Memory B cell (primary cell): Measurements from ENCODE around the gene BASP1.
"Not testable (repeated sequence)": the region's sequence is repeated elsewhere in the genome, so short reads cannot be mapped to it uniquely, and the experiment has no call there.

Experiments
- ATAC-seq: fragments of 150-1000 bp; cut with Tn5 transposase; 2 replicates; pipeline ENCODE4 v1.10.0; 2021; ENCODE audit warnings: low read depth, mild to moderate bottlenecking, moderate library complexity
- DNase-seq, 2 donors: peaks; one replicate each; pipeline ENCODE4 v3.0.0; 2022; ENCODE audit warnings: low spot score in 2 of 2
- H3K27ac Mint-ChIP-seq: one replicate; pipeline ENCODE4 v1.8.0; 2022; ENCODE audit warnings: mild to moderate bottlenecking, moderate library complexity, mixed read lengths
- H3K27me3 Mint-ChIP-seq: one replicate; pipeline ENCODE4 v1.8.0; 2022; ENCODE audit warnings: mixed read lengths
- H3K36me3 Mint-ChIP-seq: one replicate; pipeline ENCODE4 v1.8.0; 2022; ENCODE audit warnings: mild to moderate bottlenecking, mixed read lengths
- H3K4me1 Mint-ChIP-seq: one replicate; pipeline ENCODE4 v1.8.0; 2022; ENCODE audit warnings: mixed read lengths
- H3K4me3 Mint-ChIP-seq: one replicate; pipeline ENCODE4 v1.8.0; 2022; ENCODE audit warnings: mild to moderate bottlenecking, moderate library complexity, mixed read lengths
- H3K9me3 Mint-ChIP-seq: one replicate; pipeline ENCODE4 v1.8.0; 2022; ENCODE audit warnings: mixed read lengths

The BASP1 gene

DNA sequence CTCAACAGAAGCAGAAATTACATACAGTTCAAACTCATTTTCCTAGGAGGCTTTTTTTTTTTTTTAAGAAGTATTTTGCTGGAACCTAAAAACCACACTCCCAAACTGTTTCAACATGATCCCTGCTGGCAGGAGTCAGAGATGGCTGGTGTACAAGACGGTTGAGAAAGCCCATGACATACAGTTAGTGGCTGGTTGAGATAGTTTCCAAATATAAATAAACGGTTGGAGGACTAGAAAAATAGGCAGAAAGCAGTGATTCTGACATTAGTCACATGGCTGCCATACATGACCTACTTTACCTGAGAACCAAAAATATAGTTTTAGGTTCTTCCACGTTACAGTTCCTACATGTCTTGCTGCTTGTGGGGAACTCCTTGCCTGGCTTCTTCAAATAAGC is 31.7 kb upstream of the BASP1 start:
- Mint-ChIP-seq H3K27me3 (peaks cover 3% of the 10 kb centered on the region), H3K9me3 (no peaks in the 10 kb centered on the region), H3K27ac (no peak overlapping the region), H3K4me1 (peaks cover 7% of the 10 kb centered on the region), H3K4me3 (no peak overlapping the region), H3K36me3 (no peaks in the 10 kb centered on the region)
- ATAC-seq (no peak), DNase-seq (no peak)

DNA sequence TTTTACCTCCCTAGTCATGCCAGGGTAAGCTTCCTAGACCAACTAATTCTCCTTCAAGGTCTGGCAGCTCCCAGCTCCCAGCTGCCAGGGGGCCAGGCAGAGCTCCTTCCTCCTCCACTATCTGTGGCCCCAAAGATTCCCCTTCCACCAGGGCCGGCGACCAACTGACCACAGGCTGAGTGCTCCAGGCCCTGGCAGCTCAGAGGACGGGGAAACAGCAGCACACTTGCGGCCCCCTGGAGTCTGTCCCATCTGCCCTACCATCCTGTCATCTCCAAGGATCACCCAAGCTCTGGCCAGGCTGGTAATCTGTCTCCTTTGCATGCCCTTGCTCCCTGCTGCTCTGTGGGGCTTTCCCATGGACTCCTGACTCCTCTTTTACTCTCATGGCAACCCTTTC is 31.2 kb upstream of the BASP1 start:
- Mint-ChIP-seq H3K9me3 (no peaks in the 10 kb centered on the region), H3K27ac (no peak overlapping the region), H3K27me3 (peaks cover 3% of the 10 kb centered on the region), H3K36me3 (no peaks in the 10 kb centered on the region), H3K4me1 (peaks cover 7% of the 10 kb centered on the region), H3K4me3 (no peak overlapping the region)
- ATAC-seq (no peak), DNase-seq (no peak)

DNA sequence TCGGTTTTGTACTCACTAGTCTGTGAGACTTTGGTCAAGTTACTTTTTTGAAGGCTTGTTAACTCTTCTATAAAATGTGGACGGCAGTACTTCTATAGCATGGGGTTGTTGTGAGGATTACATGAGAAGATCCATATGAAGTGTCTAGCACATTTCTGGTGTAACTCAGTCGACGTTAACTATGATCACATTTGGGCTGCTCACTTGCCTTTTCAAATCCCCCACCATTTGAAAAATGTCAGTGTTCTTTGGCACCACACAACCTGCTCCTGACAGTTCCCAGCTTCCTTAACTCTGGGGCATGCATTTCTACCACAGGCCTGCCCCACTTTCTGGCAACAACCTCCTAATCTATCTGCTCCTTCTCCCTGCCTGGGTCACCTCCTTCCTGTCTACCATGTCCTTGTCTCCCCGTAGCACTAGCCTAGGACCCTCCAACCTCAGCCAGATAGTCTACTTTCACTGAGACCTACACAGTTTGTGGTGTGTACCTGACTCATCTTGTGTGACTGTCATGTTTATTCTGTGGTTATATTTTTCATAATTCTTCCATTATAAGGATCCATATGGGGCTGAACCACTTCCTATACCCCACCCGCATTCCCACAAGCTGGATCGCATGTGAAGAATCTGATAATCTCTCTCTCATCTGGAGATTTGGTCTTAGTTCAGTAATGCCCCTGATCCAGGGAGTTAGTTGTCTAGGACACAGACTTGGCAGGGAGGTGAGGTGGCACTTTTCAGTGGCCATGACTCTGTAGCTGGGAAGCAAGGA is 30.2 kb upstream of the BASP1 start:
- no peak overlapping the region for H3K27ac Mint-ChIP-seq
- no peaks in the 10 kb centered on the region for H3K36me3 Mint-ChIP-seq
- no peak for DNase-seq
- ATAC-seq, result no peak
- no peaks in the 10 kb centered on the region for H3K9me3 Mint-ChIP-seq
- peaks cover 3% of the 10 kb centered on the region for H3K27me3 Mint-ChIP-seq
- peaks cover 7% of the 10 kb centered on the region for H3K4me1 Mint-ChIP-seq
- no peak overlapping the region for H3K4me3 Mint-ChIP-seq

DNA sequence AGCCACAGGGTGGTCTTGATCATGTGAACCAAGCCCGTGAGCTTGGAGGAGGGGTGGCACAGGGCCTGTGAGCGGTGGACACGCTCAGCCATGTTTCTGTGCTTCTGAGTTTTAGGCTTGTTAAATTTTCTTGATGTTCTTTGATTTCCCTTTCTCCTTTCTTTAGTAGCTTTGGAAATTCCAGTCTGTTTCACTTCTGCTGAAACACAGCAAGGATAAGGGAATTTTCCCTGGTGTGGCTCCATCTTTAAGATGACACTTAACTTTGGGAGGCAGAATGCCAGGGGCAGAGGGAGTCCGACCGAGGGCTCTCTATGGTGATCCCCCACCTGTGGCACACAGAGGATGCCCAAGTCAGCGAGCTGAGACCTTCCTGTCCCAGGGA is 29.7 kb upstream of the BASP1 start:
- H3K9me3 Mint-ChIP-seq, result no peaks in the 10 kb centered on the region
- no peak for ATAC-seq
- DNase-seq, result no peak
- no peak overlapping the region for H3K27ac Mint-ChIP-seq
- no peak overlapping the region for H3K4me3 Mint-ChIP-seq
- peaks cover 7% of the 10 kb centered on the region for H3K4me1 Mint-ChIP-seq
- no peaks in the 10 kb centered on the region for H3K36me3 Mint-ChIP-seq
- H3K27me3 Mint-ChIP-seq, result peaks cover 3% of the 10 kb centered on the region

DNA sequence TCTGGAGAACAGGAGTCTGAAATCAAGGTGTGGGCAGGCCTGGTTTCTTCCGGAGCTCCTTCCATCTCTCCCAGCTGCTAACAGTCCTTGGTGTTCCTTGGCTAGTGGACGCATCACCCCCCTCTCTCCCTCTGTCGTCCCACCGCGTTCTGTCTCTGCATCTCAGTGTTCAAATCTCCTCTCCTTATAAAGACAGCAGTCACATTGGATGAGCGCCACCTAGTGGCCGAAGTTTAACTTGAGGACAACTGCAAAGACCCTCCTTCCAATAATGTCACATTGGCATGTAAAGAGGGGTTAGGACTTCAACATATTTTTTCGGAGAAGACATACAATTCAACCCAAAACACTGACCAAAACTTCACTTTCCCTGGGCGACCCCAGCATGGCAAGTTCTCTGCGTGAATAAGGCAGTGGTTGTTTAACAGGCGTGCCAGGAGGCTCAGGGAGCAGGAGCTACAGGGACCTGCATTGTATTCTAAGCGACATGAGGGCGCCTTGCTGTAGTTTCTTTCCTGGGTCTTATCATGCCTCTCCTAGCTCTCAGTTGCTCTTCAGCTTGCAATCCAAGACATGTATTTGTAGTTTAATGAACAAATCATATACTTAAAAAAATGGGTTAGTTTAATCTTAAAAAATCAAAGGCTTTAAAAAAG is 27.9 kb upstream of the BASP1 start:
- Mint-ChIP-seq H3K27ac (no peak overlapping the region), H3K27me3 (peaks cover 3% of the 10 kb centered on the region), H3K36me3 (no peaks in the 10 kb centered on the region), H3K4me1 (peaks cover 7% of the 10 kb centered on the region), H3K4me3 (no peak overlapping the region), H3K9me3 (no peaks in the 10 kb centered on the region)
- peak; percentile 55 to 66 for DNase-seq
- ATAC-seq, result peak; percentile 49

DNA sequence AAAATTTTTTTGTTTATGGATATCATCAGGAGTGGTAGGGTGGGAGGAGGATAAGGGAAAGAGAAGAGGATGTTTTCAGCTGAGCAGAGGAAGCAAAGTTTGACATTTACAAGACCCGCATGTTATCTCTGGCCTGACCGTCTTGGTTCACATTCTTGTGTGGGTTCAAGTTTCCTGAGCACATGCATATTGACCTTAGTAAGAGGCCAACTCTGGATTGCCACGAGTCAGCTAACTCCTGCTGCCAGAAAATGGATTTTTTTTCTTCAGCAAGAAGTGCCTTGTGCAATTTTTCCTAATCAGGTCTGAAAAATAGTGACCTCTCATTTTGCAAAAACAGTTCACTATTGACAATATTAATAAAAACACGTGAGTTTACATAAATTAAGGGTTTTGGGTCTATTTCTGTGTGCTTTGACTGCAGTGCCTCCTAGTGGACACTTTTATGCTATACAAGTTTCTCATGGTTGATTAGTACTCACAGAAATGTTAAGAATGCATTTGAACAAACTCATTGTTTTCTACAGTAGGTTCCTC is 27.1 kb upstream of the BASP1 start:
- DNase-seq, result peak in 1 of 2 donors; percentile 32
- ATAC-seq, result peak; percentile 54
- Mint-ChIP-seq H3K4me1 (peaks cover 7% of the 10 kb centered on the region), H3K27me3 (peaks cover 3% of the 10 kb centered on the region), H3K9me3 (no peaks in the 10 kb centered on the region), H3K27ac (no peak overlapping the region), H3K4me3 (no peak overlapping the region), H3K36me3 (no peaks in the 10 kb centered on the region)

DNA sequence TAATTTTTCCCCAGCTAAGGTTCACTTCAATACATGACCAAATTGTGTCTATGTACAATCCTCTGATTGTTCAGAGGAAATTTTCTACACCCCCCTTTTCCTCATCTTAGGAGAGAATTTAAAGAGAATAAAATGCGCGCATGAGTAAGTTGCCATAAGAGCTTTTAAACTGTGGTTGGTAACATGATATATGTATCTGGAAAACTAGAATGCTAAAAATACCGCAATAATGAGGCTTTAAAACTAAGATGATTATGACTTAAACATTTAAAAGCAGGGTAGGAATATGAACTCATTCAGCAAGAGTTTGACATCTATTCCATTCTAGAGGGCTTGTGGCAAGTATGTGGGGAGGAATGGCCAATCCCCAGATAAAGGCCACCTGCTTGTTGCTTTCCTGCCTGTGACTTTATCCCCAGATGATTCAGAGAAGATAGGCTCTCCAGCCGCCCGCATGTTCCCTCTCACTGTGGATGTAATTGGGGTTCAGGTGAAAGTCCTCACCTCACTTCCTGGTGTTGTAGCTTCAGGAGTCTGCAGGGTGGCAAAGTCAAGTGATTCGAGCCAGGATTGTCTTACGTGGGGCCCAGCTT is 26.5 kb upstream of the BASP1 start:
- Mint-ChIP-seq H3K4me3 (no peak overlapping the region), H3K4me1 (peaks cover 7% of the 10 kb centered on the region), H3K9me3 (no peaks in the 10 kb centered on the region), H3K36me3 (no peaks in the 10 kb centered on the region), H3K27me3 (peaks cover 3% of the 10 kb centered on the region), H3K27ac (no peak overlapping the region)
- DNase-seq, result no peak
- ATAC-seq, result no peak

DNA sequence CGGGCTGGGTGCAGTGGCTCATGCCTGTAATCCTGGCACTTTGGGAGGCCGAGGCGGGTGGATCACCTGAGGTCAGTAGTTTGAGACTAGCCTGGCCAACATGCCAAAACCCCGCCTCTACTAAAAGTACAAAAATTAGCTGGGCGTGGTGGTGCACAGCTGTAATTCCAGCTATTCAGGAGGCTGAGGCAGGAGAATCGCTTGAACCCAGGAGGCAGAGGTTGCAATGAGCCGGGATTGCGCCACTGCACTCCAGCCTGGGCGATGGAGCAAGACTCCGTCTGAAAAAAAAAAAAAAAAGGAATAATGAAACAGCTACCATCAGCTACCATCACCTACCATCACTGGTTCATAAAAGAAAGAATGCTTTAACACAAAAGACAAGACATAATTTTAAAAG is 25.9 kb upstream of the BASP1 start:
- H3K27ac Mint-ChIP-seq, ATAC-seq, H3K4me3 Mint-ChIP-seq, H3K27me3 Mint-ChIP-seq, H3K4me1 Mint-ChIP-seq, DNase-seq, H3K9me3 Mint-ChIP-seq, H3K36me3 Mint-ChIP-seq: not testable (repeated sequence)

DNA sequence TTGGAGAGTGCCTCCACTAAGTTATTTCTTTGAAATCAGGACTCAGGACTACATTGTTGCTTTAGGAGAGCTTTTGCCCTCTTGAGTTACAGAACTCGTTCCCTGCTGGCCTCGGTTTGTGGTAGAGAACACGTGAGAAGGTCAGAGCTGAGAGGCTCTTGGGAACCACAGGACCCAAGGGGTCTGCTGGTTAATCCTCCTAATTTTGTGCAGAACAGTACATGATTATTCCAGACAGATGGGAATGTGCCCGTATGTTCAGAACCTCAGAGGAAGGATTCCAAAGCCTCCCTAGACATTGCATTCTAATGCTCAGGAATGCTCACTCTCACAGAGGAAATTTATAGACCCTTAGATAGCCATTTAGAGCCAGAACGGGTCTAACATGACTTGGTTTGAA is 25.2 kb upstream of the BASP1 start:
- ATAC-seq, result no peak
- no peak for DNase-seq
- peaks cover 7% of the 10 kb centered on the region for H3K4me1 Mint-ChIP-seq
- H3K36me3 Mint-ChIP-seq, result no peaks in the 10 kb centered on the region
- no peak overlapping the region for H3K4me3 Mint-ChIP-seq
- no peak overlapping the region for H3K27ac Mint-ChIP-seq
- peaks cover 2% of the 10 kb centered on the region for H3K9me3 Mint-ChIP-seq
- H3K27me3 Mint-ChIP-seq, result peaks cover 3% of the 10 kb centered on the region

DNA sequence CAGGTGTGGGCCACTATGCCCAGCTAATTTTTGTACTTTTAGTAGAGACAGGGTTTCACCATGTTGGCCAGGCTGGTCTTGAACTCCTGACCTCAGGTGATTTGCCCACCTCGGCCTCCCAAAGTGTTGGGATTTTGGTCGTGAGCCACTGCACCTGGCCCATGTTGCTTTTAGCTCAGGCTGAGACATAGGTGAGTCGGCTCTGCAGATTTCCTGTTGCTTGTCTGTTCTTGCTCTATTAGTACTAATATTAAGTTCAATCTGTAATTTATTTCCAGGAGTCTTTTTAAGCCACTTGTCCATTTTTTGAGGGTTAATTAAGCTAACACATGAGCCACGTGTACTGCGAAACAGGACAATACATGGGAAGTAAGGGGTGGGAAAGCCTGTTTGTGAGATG is 21.4 kb upstream of the BASP1 start:
- ATAC-seq (no peak), DNase-seq (no peak)
- Mint-ChIP-seq H3K36me3 (peaks cover 6% of the 10 kb centered on the region), H3K4me3 (no peak overlapping the region), H3K27me3 (no peaks in the 10 kb centered on the region), H3K9me3 (peaks cover 11% of the 10 kb centered on the region), H3K27ac (no peak overlapping the region), H3K4me1 (no peaks in the 10 kb centered on the region)

DNA sequence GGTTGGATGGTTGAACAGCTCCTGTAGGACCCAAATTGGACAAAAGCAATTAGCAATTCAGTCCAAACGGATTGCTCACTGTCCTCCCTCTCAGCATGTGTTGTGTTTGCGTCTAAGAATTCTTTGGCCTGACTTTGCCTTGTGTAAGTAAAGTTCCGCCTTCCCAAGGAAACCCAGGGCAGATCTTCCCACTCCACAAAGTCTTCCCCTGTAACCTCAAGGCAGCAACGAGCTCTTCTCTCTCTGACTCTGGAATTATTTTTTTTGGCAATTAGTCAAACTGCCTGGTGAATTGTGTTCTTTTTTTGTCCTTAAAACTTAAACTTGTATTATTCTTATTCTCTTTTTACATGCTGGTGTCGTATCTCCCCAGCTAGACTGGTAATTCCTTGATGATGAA is 20.7 kb upstream of the BASP1 start:
- Mint-ChIP-seq H3K27me3 (no peaks in the 10 kb centered on the region), H3K4me3 (no peak overlapping the region), H3K36me3 (peaks cover 6% of the 10 kb centered on the region), H3K27ac (no peak overlapping the region), H3K4me1 (no peaks in the 10 kb centered on the region), H3K9me3 (peaks cover 11% of the 10 kb centered on the region)
- DNase-seq (no peak), ATAC-seq (no peak)

DNA sequence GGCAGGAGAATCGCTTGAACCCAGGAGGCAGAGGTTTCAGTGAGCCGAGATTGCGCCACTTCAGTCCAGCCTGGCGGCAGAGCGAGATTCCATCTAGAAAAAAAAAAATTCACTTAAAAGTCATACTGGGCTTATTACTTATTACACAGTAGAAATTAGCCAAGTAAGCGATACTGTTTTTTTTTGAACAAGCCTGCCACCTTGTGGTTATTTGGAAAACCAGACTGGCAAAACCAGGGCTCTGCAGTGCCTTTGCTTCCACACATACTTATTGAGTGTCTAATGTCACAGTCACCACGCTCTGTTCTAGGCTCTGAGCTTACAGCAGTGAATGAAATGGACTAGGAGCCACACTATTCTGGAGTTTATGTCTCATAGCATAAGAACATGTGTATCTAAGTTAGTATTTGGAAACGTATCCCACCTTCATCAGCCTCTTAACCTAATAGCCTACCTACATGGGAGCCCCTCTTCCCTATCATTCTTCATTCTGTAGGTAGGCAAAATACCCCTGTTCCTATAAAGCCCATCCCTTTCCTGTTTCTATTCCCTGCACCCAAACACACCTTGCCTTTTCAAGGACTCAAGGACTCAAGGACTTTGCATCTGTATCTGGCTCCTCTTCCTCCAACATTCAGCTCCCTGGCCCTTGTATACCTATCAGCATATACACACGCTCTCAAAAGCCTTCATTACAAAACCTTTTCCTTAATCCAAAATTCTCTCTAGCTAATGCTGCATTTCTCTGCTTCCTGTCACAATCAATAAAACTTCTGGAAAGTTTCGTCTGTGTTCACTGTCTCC is 13.9 kb upstream of the BASP1 start:
- no peaks in the 10 kb centered on the region for H3K9me3 Mint-ChIP-seq
- H3K27me3 Mint-ChIP-seq, result no peaks in the 10 kb centered on the region
- peaks cover 3% of the 10 kb centered on the region for H3K4me1 Mint-ChIP-seq
- H3K36me3 Mint-ChIP-seq, result no peaks in the 10 kb centered on the region
- no peak overlapping the region for H3K4me3 Mint-ChIP-seq
- ATAC-seq (peak; percentile 69), DNase-seq (peak; percentile 20 to 36)
- no peak overlapping the region for H3K27ac Mint-ChIP-seq

DNA sequence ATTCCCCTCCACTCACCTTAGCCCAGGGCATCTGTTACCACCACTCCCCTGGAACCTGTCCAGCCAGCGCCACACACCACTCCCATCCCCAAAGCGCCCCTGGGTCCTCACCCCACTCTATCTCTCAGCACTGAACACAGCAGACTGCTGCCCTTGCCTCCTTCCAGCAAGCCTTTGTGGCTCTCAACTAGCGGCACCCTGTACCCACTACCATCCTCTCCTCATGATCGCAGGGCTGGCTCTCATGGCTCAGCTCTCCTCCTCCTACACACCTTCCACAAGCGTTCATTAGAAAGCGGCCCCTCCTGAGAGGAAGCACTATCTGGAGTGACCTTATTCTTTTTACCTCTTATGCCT is 13.3 kb upstream of the BASP1 start:
- no peaks in the 10 kb centered on the region for H3K27me3 Mint-ChIP-seq
- H3K36me3 Mint-ChIP-seq, result peaks cover 2% of the 10 kb centered on the region
- H3K9me3 Mint-ChIP-seq, result peaks cover 1% of the 10 kb centered on the region
- H3K4me3 Mint-ChIP-seq, result no peak overlapping the region
- peaks cover 3% of the 10 kb centered on the region for H3K4me1 Mint-ChIP-seq
- ATAC-seq (no peak), DNase-seq (no peak)
- H3K27ac Mint-ChIP-seq, result no peak overlapping the region

DNA sequence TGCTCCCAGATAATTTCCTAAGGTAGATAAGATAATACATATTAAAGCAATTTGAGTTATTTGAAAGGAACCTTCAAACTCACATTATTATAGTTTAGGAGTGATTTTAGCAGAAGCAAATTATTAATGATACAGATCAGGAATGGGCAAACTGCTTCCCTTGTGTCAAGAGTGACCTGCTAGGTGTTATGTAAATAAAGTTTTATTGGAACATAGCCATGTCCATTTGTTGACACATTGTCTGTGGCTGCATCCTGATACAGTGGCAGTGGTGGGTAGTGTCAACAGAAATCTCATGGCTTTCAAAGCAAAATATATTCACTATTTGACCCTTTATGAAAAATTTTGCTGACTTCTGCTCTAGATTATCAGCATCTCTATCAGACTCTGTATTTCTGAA is 11.4 kb upstream of the BASP1 start:
- H3K4me1 Mint-ChIP-seq, result peaks cover 3% of the 10 kb centered on the region
- H3K36me3 Mint-ChIP-seq, result peaks cover 3% of the 10 kb centered on the region
- H3K27me3 Mint-ChIP-seq, result no peaks in the 10 kb centered on the region
- peaks cover 2% of the 10 kb centered on the region for H3K9me3 Mint-ChIP-seq
- ATAC-seq, result no peak
- no peak for DNase-seq
- H3K4me3 Mint-ChIP-seq, result no peak overlapping the region
- no peak overlapping the region for H3K27ac Mint-ChIP-seq
